GM21390 (cell line): Measurements from ENCODE around the gene B4GALT2.

Experiments used
- ATAC-seq: cut with Tn5 transposase; IDR thresholded peaks from one replicate; pipeline ENCODE4 v1.9.1; 2021; ENCODE audit not compliant: unreplicated experiment

The B4GALT2 gene

GRCh38 chr1:43946236-43947060 is 32.6 kb upstream of the B4GALT2 start, which contains the start of gene IPO13:
Gene IPO13 (plus strand): TSS chr1:43946950. CDS start chr1:43947601, 651 bp downstream.
- peak; percentile 93 for ATAC-seq

DNA sequence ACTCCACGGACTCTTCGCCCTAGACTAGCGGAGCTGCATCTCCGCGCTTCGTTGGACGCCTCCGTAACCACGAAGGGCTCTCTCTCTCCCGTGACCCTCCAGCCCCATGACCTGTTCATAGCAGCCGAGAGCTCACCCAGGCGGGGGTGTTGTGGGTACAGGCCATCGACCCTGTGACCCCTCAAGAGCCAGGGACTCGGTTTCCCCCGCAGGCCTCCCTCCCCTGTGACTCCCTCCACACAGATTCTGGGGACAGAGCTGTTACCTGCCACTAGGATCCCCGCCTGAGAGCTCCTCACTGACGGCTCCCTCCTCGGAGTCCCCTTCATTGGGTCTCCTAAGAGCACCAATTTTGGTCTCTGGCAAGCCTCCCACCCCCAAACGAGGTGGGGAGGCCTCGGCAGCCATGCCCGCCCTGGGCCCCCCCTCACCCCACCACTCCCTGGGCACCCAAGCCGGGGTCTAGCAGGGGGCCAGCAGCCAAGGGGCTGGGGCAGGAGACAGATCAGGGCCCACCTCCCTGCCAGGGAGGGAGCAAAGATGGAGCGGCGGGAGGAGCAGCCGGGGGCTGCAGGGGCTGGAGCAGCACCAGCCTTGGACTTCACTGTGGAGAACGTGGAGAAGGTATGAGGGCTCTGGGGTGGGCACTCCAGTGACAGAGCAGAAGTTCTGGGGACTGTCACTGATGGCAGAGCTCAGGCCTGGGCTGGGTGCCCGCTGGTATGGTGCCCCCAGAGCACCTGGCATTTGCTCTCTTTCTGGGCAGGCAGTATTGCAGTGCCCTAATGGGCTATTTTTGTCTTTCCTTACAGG is 31.7 kb upstream of the B4GALT2 start:
- ATAC-seq = no peak

- no peak for ATAC-seq
Measured at GRCh38 chr1:43947874-43948437, 31.1 kb upstream of the B4GALT2 start.

GRCh38 chr1:43949678-43950077 is 29.3 kb upstream of the B4GALT2 start:
- no peak for ATAC-seq

GRCh38 chr1:43951021-43951985 is 27.7 kb upstream of the B4GALT2 start:
- no peak for ATAC-seq

GRCh38 chr1:43952731-43953346 is 26.2 kb upstream of the B4GALT2 start:
- ATAC-seq = no peak

DNA sequence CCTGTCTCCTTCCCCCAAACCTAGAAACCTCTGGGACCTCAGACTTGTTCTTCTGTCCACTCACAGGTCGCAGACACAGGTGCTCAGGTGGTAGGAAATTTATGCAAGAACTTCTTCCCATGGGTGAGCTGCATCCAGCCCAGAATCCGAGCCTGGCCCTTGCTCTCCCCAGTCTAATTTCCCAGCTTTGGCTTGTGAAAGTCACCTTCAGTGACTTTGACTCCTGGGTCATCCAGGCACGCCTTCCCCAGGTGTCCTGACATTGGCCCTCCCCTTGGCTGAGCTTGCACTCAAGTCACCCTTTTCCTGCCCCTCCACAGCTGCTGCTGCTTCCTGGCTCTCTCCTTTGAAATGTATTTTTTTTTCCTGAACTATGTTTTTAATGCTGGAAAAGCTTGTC is 25.6 kb upstream of the B4GALT2 start:
- ATAC-seq = no peak

DNA sequence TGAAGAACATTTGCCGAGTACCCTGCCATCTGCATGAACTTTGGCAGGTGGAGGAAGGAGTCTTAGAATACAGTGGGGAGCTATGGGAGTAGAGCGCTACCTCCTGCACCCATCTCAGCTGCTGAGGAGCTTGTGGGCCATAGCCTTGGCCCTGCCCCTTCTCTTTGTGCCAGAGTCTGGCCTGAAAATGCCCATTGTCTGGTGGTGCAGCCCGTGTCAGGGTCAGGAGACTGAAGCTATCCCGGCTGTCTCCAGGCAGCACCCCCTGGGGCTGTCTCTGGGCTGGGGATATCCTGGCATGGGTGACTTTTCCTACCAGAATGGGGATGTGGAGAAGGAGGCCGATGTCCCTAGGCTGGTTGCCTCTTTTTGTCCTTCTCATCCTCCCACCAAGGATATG is 25.0 kb upstream of the B4GALT2 start:
- ATAC-seq = no peak

GRCh38 chr1:43956234-43956633 is 22.8 kb upstream of the B4GALT2 start:
- no peak for ATAC-seq

DNA sequence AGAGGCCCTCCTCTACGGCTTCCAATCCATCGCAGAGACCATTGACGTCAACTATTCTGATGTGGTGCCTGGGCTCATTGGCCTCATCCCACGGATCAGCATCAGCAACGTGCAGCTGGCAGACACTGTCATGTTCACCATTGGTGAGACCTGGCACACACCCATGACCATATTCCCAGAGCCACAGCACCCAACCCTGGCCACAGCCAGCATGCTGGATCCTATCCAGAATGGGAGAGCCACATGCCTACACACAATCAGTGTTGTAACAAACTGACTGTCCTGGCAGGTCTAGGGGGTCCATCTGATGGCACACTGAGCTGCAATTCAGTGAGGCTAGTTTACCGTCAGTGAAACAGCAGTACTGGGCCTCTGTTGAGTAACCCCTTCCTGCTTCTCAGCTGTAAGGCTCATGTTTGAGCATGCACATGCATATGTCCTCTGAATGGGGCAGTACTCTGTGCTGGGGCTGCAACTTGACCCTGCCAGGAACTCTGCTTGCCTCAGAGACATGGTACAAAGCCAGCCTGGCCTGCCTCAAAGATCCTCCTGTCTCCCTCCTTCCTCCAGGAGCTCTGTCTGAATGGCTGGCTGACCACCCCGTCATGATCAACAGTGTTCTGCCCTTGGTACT is 21.5 kb upstream of the B4GALT2 start:
- ATAC-seq = no peak

DNA sequence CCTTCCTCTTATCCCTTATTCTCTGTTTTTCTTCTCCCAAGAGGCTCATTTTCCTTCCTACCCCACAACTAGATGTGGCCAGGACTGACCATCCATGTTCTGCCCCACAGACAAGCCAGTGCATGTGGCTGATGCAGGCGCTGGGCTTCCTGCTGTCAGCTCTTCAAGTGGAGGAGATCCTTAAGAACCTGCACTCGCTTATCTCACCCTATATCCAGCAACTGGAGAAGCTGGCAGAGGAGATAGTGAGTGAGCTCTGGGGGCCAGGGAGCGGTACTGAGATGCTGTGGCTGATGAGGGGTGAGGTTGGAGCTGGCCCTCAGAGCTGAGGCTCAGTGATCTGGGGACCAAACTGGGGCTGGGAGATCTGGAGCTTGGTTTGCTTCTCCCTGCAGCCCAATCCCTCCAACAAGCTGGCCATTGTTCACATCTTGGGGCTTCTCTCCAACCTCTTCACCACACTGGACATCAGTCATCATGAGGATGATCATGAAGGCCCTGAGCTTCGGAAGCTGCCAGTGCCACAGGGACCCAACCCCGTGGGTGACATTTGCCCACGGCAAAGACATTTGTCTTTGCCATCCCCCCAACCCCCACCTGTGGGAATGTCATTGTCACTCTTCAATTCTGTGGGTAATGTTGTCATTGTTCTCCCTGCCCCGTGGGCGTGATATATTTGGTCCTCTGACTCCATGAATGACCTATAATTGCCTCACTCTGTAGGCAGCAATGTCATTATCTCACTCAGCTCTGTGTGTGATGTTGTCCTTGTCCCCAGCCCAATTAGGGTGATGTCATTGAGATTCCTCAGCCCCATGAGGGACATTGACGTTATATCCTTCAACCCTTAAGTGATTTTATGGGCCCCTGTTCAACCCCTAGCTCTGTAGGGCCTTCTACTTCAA is 20.4 kb upstream of the B4GALT2 start:
- ATAC-seq = no peak

DNA sequence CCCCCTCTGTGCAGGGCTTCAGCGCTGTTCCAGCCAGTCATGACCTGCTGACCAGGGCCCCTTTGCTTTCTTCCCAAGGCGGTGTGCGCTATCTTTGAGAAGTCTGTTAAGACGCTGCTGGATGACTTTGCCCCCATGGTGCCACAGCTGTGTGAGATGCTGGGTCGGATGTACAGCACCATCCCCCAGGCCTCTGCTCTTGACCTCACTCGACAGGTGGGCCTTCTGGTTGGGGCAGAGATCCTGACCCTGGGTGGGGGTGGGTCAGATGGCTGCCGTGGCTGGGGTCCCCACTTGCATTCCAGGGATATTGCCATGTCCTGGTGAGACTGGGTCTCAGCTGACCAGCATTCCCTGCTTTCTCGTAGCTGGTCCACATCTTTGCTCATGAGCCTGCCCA is 18.2 kb upstream of the B4GALT2 start:
- ATAC-seq = no peak

DNA sequence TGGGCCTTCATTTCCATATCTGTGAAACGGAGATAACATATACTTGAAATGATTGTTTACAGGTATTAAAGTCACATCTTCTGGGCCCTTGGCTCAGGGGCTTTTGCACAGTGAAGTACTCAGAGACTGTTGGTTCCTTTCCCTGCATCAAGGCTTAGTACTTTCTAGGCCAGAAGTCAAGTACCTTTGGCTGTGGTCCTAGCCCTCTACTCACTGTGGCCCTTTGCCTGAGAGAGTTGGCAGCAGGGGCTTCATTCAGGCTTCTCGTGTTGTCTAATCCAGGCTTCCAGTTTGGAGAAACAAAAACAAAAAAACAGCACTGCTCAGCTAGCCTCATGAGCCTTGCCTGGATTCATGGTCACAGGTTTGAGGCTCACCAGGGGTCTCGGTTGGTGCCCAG is 17.3 kb upstream of the B4GALT2 start:
- no peak for ATAC-seq

DNA sequence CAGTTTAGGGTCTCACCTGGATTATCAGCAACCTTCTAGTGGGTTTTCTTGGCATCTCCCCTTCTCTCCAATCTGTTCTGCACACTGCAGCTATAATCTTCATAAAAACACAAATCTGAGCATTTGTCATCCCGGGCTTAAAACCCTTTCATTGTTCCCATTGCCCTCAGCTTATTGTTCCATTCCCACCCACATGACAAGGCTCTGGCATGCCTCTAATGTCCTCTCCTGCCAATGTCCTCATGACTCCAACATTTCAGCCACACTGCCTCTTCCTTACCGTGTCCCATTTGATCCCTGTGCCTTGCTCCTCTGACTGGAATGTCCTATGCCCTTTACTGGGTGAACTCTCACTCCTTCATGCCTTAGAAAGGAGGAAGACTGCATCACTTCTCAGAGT is 16.7 kb upstream of the B4GALT2 start:
- ATAC-seq = no peak

GRCh38 chr1:43963006-43963405 is 16.0 kb upstream of the B4GALT2 start:
- no peak for ATAC-seq

DNA sequence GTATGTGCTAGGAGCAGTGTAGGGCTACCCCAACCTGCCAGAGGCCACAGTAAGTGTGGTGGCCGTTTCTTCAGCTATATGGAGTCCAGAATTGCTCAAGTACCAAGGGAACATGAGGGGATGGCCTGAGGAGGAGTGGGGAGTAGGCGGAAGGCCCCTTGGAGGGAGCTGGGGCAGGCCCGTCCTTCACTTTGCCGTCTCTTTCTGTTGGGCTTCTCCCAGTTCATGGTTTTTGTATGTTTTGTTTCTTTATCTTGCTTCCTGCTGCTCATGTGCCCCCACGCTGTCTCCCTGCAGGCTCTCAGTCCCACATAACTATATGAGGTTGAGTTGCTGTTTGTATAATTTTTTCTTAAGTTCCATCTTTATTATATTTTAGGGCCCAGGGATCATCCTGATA is 15.1 kb upstream of the B4GALT2 start:
- no peak for ATAC-seq

DNA sequence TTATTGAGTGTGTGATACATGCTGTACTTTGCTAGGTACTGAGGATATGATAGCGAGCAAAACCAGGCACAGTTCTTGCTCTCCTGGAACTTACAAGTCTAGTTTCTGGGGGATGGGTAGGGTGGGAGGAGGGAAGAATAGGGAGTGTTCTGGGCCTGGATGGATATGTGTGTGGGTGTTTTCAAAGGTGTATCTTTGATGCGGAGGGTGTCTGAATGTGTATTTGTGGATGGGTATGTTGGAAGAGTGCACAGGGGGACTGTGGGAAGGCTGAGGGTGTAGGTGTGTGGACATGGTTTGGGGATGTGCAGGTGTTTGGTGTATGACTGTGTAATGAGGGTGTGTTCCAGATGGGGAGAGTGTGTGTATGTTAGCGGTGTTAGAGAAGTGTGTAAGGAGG is 13.7 kb upstream of the B4GALT2 start:
- ATAC-seq = no peak

- ATAC-seq = no peak
Measured at GRCh38 chr1:43968348-43968948, 10.6 kb upstream of the B4GALT2 start.

- no peak for ATAC-seq
Measured at GRCh38 chr1:43969416-43969745, 9.6 kb upstream of the B4GALT2 start.
